ENCODE measurements around the gene B4GALT1.
"Not testable (repeated sequence)": the region's sequence is repeated elsewhere in the genome, so short reads cannot be mapped to it uniquely, and the experiment has no call there.

The B4GALT1 gene

GRCh38 chr9:33103501-33104281, 63.4 kb downstream of the B4GALT1 start:
- DNase-seq (ENCODE audit: low read depth, low spot score): no peak

GRCh38 chr9:33102551-33103210, 64.5 kb downstream of the B4GALT1 start:
- no peak for DNase-seq (ENCODE audit: low read depth, low spot score)

DNA sequence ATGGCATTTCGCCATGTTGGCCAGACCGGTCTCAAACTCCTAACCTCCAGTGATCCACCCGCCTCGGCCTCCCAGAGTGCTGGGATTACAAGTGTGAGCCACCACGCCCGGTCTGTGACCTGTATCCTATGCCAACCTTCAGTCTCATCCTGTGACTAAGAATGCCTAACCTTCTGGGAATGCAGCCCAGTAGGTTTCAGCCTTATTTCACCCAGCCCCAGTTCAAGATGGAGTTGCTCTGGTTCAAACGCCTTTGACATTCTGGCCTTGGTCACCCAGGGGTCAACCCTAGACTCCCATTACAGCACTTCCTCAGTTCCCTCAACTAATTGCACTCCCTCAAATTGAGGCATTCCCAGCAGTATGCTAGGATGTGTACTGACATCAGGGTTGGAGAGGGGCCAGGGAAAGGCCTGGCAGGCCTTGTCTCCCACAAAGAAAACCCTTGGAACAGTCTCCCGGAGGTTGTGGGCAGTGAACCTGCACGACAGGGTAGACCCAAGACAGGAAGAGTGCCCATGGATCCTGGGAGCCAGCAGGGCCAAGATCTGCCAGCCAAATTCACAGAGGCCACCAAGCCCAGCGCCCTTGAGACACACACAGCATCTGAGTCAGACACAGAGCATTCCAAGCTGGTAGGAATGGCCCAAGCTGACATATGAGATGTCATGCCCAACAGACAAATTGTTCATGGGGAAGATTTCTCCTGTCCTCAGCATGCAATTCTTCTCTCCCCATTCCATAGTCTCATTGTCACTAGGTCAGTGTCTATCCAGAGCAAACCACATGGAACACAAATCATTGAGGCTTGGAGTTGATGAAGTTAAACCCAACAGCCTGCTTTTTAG, 65.8 kb downstream of the B4GALT1 start:
- peak; percentile 89 for DNase-seq (ENCODE audit: low read depth, low spot score)

GRCh38 chr9:33099754-33100153, 67.4 kb downstream of the B4GALT1 start:
- DNase-seq (ENCODE audit: low read depth, low spot score): no peak

GRCh38 chr9:33097192-33097591, 69.9 kb downstream of the B4GALT1 start:
- DNase-seq (ENCODE audit: low read depth, low spot score): no peak

DNA sequence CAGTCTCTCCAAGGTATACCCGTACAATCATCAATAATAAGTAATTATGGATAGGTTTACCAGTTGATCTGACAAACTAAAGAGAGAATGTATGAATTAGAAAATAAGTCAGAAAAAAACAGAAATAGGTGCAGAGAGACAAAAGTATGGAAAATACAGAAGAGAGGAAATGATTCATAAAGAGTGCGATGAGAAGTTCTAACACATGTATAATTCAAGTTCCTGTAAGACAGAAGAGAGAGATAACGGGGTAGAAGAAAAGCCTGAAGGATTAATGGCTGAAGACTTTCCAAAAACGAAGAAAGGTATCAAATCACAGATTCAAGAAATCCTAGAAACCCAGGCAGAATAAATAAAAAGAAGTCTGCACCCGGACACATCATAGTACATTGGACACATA, 74.5 kb downstream of the B4GALT1 start:
- no peak for DNase-seq (ENCODE audit: low read depth, low spot score)

DNA sequence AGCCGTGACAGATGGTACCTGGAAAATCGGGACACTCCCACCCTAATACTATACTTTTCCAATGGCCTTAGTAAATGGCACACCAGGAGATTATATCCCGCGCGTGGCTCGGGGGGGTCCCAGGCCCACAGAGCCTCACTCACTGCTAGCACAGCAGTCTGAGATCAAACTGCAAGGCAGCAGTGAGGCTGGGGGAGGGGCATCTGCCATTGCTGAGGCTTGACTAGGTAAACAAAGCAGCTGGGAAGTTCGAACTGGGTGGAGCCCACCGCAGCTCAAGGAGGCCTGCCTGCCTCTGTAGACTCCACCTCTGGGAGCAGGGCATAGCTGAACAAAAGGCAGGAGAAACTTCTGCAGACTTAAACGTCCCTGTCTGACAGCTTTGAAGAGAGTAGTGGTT, 81.5 kb downstream of the B4GALT1 start:
- DNase-seq (ENCODE audit: low read depth, low spot score): not testable (repeated sequence)

DNA sequence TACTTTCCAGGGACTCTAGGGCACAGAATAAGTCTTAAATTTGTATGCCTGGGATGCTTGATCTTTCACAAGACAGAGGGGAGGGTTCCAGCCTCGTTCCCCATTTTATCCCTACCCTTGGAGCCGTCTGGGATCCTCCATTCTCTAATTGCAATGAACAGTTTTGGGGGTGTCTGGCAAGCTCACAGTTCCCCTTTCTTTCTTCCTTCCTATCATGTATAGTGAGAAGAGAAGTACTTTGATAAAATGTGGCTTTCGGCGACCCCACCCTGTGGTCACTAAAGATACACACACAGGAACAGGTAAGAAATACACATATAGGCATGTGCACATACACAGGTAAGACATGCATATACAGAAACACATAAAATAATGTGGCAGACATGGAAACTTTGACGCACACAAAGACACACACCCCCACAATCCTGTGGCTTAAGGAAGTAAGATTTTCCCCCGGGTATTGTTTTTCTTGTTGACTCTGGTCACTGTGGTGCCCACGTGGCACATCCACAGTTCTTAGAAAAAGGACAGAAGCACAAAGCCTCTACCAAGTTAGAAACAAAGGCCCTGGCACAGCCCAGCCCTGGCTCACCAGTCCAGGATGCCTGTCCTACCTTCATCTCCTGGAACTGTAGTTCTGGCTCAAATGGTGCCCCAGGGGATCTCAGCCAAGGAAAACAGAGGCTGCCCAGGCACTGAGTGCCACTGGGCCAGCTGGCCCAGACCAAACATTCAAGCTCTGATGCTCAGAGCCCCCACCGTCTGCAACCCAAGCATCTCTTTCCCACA, 84.4 kb downstream of the B4GALT1 start:
- DNase-seq (ENCODE audit: low read depth, low spot score): peak; percentile 62

DNA sequence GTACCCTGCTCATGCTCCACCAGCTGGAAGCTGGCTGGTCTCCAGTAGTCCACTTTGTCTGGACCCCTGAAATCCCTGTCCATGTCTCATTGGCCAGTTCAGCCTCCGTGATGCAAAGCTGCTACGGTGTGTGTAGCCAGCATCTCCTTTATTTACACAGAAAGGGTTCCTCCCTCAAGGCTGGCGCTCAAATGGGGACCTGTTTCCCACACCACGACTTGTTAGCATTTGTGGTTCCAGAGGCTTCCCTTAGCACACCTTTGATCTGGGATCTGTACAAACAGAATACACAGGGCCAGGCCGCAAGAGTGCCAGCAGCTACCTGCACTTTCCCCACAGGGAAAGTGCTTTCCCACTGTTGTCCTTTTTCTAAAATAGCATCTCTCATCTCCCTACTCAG, 85.0 kb downstream of the B4GALT1 start:
- DNase-seq (ENCODE audit: low read depth, low spot score): no peak

GRCh38 chr9:33081128-33081851, 85.8 kb downstream of the B4GALT1 start:
- peak; percentile 93 for DNase-seq (ENCODE audit: low read depth, low spot score)

GRCh38 chr9:33080534-33080933, 86.6 kb downstream of the B4GALT1 start:
- DNase-seq (ENCODE audit: low read depth, low spot score): no peak

DNA sequence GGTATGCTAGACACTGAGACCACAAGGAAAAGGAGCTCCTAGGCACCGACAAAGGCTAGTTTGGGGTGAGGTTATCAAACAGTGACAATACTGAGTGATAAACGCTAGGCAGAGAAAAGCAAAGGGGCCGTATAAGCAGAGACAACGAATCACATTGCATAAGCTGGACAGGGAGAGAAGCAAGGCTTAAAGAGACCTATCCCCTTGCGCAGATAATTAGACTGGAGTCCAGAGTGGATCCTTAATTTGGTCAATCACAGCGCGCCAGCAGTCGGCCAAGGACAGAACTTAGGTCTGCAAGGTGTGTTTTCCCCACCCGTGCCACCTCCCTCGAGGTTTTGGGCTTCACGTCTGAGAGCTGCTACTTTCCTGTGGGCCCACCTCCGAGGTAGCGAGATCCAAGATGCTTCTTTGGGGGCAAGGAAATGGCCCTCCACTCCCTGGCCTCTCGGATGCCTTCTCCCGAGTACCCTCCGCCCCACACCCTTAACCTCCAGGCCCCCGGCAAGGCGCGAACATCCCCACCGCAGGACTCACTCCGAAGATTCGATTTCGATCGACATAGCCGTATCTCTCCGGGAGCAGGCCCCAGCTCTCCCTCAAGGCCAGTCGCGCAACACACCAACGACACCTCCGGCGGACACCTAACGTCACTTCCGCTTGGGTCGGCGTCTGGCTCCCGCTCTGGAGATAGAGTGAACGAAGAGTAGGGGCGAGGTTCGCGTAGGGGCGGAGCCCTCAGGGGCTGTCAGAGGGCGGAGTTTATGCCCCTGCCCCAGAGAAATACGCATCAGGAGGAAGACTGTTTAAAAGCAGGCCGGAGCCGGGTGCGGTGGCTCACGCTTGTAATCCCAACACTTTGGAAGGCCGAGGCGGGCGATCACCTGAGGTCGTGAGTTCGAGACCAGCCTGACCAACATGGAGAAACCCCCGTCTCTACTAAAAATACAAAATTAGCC, 90.8 kb downstream of the B4GALT1 start, which contains the start of gene SMU1:
SMU1 (minus strand) TSS at position 629 of the 959 bp plus-strand sequence; CDS start at position 563, 66 bp downstream.
- peak; percentile 99 for DNase-seq (ENCODE audit: low read depth, low spot score)

DNA sequence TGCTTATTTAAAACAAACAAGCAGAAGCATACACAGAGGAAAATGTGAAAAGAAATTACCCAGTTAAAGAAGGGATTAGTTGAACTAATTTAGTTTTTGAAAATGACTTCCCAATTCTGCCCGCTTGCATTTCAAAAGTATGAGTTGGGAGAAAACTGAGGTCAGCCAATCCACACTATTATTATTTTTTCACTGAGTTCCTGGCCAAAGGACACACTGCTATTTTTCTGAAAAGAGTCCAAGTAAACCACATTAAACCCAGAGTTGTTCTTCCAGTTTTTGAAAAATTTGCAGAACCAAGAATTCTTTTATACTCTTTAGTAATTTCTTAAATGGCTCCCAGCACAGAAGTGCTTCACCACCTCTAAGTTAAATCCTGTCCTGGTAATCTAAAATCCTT, 98.1 kb downstream of the B4GALT1 start:
- DNase-seq (ENCODE audit: low read depth, low spot score): peak; percentile 56

GRCh38 chr9:33065157-33066076, 101.7 kb downstream of the B4GALT1 start:
- DNase-seq (ENCODE audit: low read depth, low spot score): no peak

All from astrocyte of the hippocampus (primary cell).